Kidney capillary endothelial cell (primary cell): ENCODE measurements around the gene OR52E2.

Source experiments
- DNase-seq: peaks from one replicate; pipeline ENCODE4 v3.0.0-alpha.2; 2018; ENCODE audit warnings: low spot score

OR52E2 gene

GRCh38 chr11:5011254-5011653, 48.2 kb downstream of the OR52E2 start:
- no peak for DNase-seq
